GM12878 (cell line): Measurements from ENCODE around the gene FAM193A. TPM values are rescaled to one million over a fixed set of nuclear protein-coding genes. Genes with fewer than 3 reads are reported as not detected.

Experiments
- ATAC-seq: fragments of 200-7000 bp; cut with Tn5 transposase; 3 replicates; pipeline ENCODE4 v1.9.1; 2020; ENCODE audit warnings: mild to moderate bottlenecking, moderate library complexity
- BruUV-seq: library from RNA; stranded (reverse); fragments of 400-500 nt; replicated peaks from 2 replicates; lab custom pipeline; 2021; lab: Mats Ljungman, UMichigan
- CTCF ChIA-PET: fragments of 300-600 bp; sonication (Branson Sonifier 250); formaldehyde crosslinking; extraction: SDS; loops from one replicate; lab custom pipeline; 2021; ENCODE audit warnings: inconsistent platforms; lab: Yijun Ruan, JAX
- POLR2A ChIA-PET: fragments of 350-600 bp; formaldehyde crosslinking; extraction: SDS; loops from one replicate; lab custom pipeline; 2021; ENCODE audit warnings: inconsistent platforms; lab: Charles Lee
- RAD21 ChIA-PET: fragments of 300-600 bp; sonication (Branson Sonifier 250); formaldehyde crosslinking; loops from one replicate; lab custom pipeline; 2023; ENCODE audit warnings: antibody characterized with exemption; ENCODE audit not compliant: unreplicated experiment; lab: Charles Lee
- SMC1A ChIA-PET: fragments of 300-600 bp; sonication (Branson Sonifier 250); formaldehyde crosslinking; loops from one replicate; lab custom pipeline; 2023; ENCODE audit not compliant: unreplicated experiment, uncharacterized antibody; lab: Charles Lee
- DNase-seq: peaks from one replicate; pipeline ENCODE4 v3.0.0-alpha.2; 2011; ENCODE audit warnings: low read depth, low spot score
- FAIRE-seq: peaks from 3 replicates; lab custom pipeline; 2011; peaks lifted over from hg19 to GRCh38; lab: Jason Lieb, UNC
- H2AFZ ChIP-seq: 2 replicates; pipeline ENCODE4 v1.6.0; 2011; ENCODE audit warnings: low read depth, low read length, control low read depth; ENCODE audit not compliant: control insufficient read depth
- H3K27ac ChIP-seq: 2 replicates; pipeline ENCODE4 v1.5.1; 2011; ENCODE audit warnings: control low read depth; ENCODE audit not compliant: control insufficient read depth, insufficient read depth
- H3K27me3 ChIP-seq, 2 experiments: replicated peaks in 1 of 2; 2 replicates each; pipeline versions ENCODE4 v1.6.0 to v1.6.1; 2011; ENCODE audit warnings: low read length in 1 of 2; ENCODE audit not compliant: control insufficient read depth in 2 of 2, insufficient read depth in 2 of 2
- H3K36me3 ChIP-seq, 2 experiments: 2 replicates each; pipeline ENCODE4 v1.5.1; 2011; ENCODE audit warnings: low read length in 1 of 2; ENCODE audit not compliant: control insufficient read depth in 2 of 2, insufficient read depth in 2 of 2
- H3K4me1 ChIP-seq: 2 replicates; pipeline ENCODE4 v1.6.1; 2011; ENCODE audit warnings: mild to moderate bottlenecking, low read length, moderate library complexity, mixed read lengths; ENCODE audit not compliant: control insufficient read depth, insufficient read depth
- H3K4me2 ChIP-seq: 2 replicates; pipeline ENCODE4 v1.6.0; 2011; ENCODE audit warnings: control low read depth; ENCODE audit not compliant: control insufficient read depth, insufficient read depth
- H3K4me3 ChIP-seq: fragments of 200-600 bp; sonication (generic); 2 replicates; pipeline ENCODE4 v1.5.1; 2016
- H3K79me2 ChIP-seq: 2 replicates; pipeline ENCODE4 v1.6.0; 2011; ENCODE audit warnings: low read length; ENCODE audit not compliant: control insufficient read depth, insufficient read depth
- H3K9ac ChIP-seq: 2 replicates; pipeline ENCODE4 v1.8.0; 2011; ENCODE audit warnings: low read length, control low read depth, mixed read lengths; ENCODE audit not compliant: control insufficient read depth, insufficient read depth
- H3K9me3 ChIP-seq: replicated peaks from 3 replicates; pipeline ENCODE4 v1.5.1; 2011; ENCODE audit warnings: mild to moderate bottlenecking, low read length; ENCODE audit not compliant: control insufficient read depth, insufficient read depth
- H4K20me1 ChIP-seq: 2 replicates; pipeline ENCODE4 v1.6.0; 2011; ENCODE audit not compliant: control insufficient read depth, insufficient read depth
- BCL11A ChIP-seq: IDR thresholded peaks from 2 replicates; pipeline ENCODE4 v1.6.1; 2011; ENCODE audit warnings: low read depth, low read length
- BHLHE40 ChIP-seq, 2 experiments: fragments of 450-650 bp in 1 of 2; IDR thresholded peaks; 2 replicates each; pipeline ENCODE4 v1.6.1; 2011 to 2017; ENCODE audit warnings: low read depth in 2 of 2, borderline replicate concordance in 1 of 2, improper control_type of control experiment in 1 of 2, low read length in 1 of 2, mild to moderate bottlenecking in 1 of 2
- CBX5 ChIP-seq: sonication (generic); IDR thresholded peaks from 2 replicates; pipeline ENCODE4 v1.6.1; 2016; ENCODE audit warnings: low read depth, moderate library complexity, mild to moderate bottlenecking, inconsistent platforms
- DPF2 ChIP-seq: fragments of 450-650 bp; IDR thresholded peaks from 2 replicates; pipeline ENCODE4 v1.6.1; 2017; ENCODE audit warnings: mild to moderate bottlenecking
- FOS ChIP-seq: IDR thresholded peaks from 3 replicates; pipeline ENCODE4 v1.6.1; 2011; ENCODE audit warnings: borderline replicate concordance; ENCODE audit not compliant: insufficient read length; ENCODE audit errors: extremely low read depth
- IKZF1 ChIP-seq: fragments of 450-650 bp; conservative IDR thresholded peaks from 2 replicates; pipeline ENCODE4 v1.6.1; 2017; ENCODE audit warnings: antibody characterized with exemption, mild to moderate bottlenecking
- IKZF2 ChIP-seq, 2 experiments: fragments of 450-650 bp; IDR thresholded peaks; 2 replicates each; pipeline ENCODE4 v1.6.1; 2017; ENCODE audit warnings: mild to moderate bottlenecking in 2 of 2, moderate library complexity in 2 of 2
- MTA2 ChIP-seq: fragments of 450-650 bp; IDR thresholded peaks from 2 replicates; pipeline ENCODE4 v1.6.1; 2016; ENCODE audit warnings: low read depth, mild to moderate bottlenecking, moderate library complexity
- NFXL1 ChIP-seq: fragments of 450-650 bp; IDR thresholded peaks from 2 replicates; pipeline ENCODE4 v1.6.1; 2017; ENCODE audit warnings: antibody characterized with exemption, mild to moderate bottlenecking, borderline replicate concordance
- NFYA ChIP-seq: IDR thresholded peaks from 2 replicates; pipeline ENCODE4 v1.6.1; 2011; ENCODE audit warnings: low read depth, mild to moderate bottlenecking, low read length, improper control_type of control experiment, borderline replicate concordance
- POU2F2 ChIP-seq: IDR thresholded peaks from 3 replicates; pipeline ENCODE4 v1.6.1; 2011; ENCODE audit warnings: low read depth, mild to moderate bottlenecking, low read length, borderline replicate concordance
- RBBP5 ChIP-seq: fragments of 200-600 bp; sonication (generic); conservative IDR thresholded peaks from 2 replicates; pipeline ENCODE4 v1.6.1; 2016
- RUNX3 ChIP-seq: IDR thresholded peaks from 2 replicates; pipeline ENCODE4 v1.6.1; 2012; ENCODE audit warnings: low read length, inconsistent platforms
- SPI1 ChIP-seq: IDR thresholded peaks from 2 replicates; pipeline ENCODE4 v1.6.1; 2011; ENCODE audit warnings: low read depth, mild to moderate bottlenecking, low read length, moderate library complexity, borderline replicate concordance; ENCODE audit not compliant: insufficient read depth
- SREBF1 ChIP-seq: IDR thresholded peaks from 2 replicates; pipeline ENCODE4 v1.6.1; 2012; ENCODE audit warnings: mild to moderate bottlenecking, low read length
- SUZ12 ChIP-seq: fragments of 200-600 bp; sonication (generic); IDR thresholded peaks from one replicate; pipeline ENCODE4 v1.6.1; 2018; ENCODE audit warnings: antibody characterized with exemption, mild to moderate bottlenecking; ENCODE audit not compliant: unreplicated experiment
- TAF1 ChIP-seq: IDR thresholded peaks from 2 replicates; pipeline ENCODE4 v1.6.1; 2011; ENCODE audit warnings: mild to moderate bottlenecking, low read depth, low read length, borderline replicate concordance
- WGBS: methylation state at CpG from one replicate; pipeline ENCODE4 v1.1.6; 2016; ENCODE audit warnings: low lambda C conversion rate; ENCODE audit not compliant: insufficient replicate concordance, insufficient coverage; ENCODE audit errors: missing lambda C conversion rate; 5-methylcytosine and 5-hydroxymethylcytosine counted together
- in situ Hi-C: fragments of 300-500 bp; cut with MboI; formaldehyde crosslinking; loops from 9 replicates; pipeline ENCODE4 v1.14.3; 2018; ENCODE audit warnings: mixed read lengths
- intact Hi-C: fragments of 100-400 bp; cut with micrococcal nuclease; formaldehyde crosslinking; loops from one replicate; pipeline ENCODE4 v1.14.2; 2022; ENCODE audit not compliant: unreplicated experiment
- polyA plus RNA-seq, 11 experiments: library from polyadenylated mRNA; depleted of rRNA in 4 of 11; unstranded in 6 of 11; stranded (reverse) in 5 of 11; fragments of >200 nt; fragmentation: Nextera tagmentation in 4 of 11; fragmentation: Illumina TruSeq in 1 of 11; extraction: Ambion mirVana in 4 of 11; extraction: Trizol in 1 of 11; gene quantifications; 1 replicate in 1 of 11; 2 replicates in 10 of 11; pipeline versions ENCODE4 v1.2.1 to v1.2.3, GENCODE V29; 2011 to 2016; ENCODE audit warnings: inconsistent platforms in 2 of 11, missing spikeins in 2 of 11, low read depth in 1 of 11
- total RNA-seq, 4 experiments: library from RNA; depleted of rRNA in 3 of 4; stranded (reverse); fragments of >200 nt in 3 of 4; fragmentation: Illumina TruSeq in 1 of 4; extraction: Trizol in 1 of 4; gene quantifications; 2 replicates each; pipeline versions ENCODE4 v1.2.1 to v1.2.3, GENCODE V29; 2013 to 2021
- TF ChIP-seq, protein P1 (sequence below): fragments of 450-650 bp; IDR thresholded peaks from 2 replicates; pipeline ENCODE4 v1.6.1; 2016; ENCODE audit warnings: mild to moderate bottlenecking
- TF ChIP-seq, protein P2 (sequence below): fragments of 450-650 bp; IDR thresholded peaks from 2 replicates; pipeline ENCODE4 v1.6.1; 2018; ENCODE audit warnings: borderline replicate concordance, mild to moderate bottlenecking; ENCODE audit not compliant: partially characterized antibody
- TF ChIP-seq, protein P3 (sequence below): IDR thresholded peaks from 2 replicates; pipeline ENCODE4 v1.6.1; 2012; ENCODE audit warnings: low read depth, low read length, improper control_type of control experiment

The FAM193A gene
- total and polyA plus RNA-seq, 10 of the 15 experiments (the other 5 are each of a cell fraction or from before 2014, with no cell fraction given): 0.52 to 23.3 (median 7.4) TPM

DNA sequence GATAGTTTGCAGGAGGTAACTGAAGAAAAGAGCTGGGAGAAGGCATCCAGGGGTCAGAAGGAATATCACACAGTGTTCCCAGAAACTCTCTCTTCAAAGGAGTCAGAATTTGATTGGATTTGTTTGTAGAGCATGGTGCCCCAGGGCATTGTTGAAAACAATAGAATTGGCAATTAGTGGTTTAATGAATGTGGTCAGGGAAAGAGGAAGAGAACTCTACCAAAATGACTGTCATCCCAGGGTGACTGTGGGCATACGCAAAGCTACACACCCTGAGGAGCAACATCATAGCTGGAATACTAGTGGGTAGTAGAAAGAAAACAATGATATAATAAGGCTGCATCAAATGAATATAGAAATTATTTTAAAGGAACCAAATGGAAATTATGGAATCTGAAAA is 198.2 kb downstream of the FAM193A start:
- no peak overlapping the region for H3K27ac ChIP-seq
- H3K9ac ChIP-seq: no peak overlapping the region
- intact Hi-C loops: no loop called here
- H2AFZ ChIP-seq: no peak overlapping the region
- FAIRE-seq: no peak
- POLR2A ChIA-PET: interaction anchor here (0.5 to 1.5 kb wide), 5 partner anchors 8 to 38 kb away, joined by 3 to 9 read pairs (median 6); no protein-coding TSS in a partner anchor
- no peak overlapping the region for H3K4me3 ChIP-seq
- RAD21 ChIA-PET: interaction anchor here (1.0 to 2.2 kb wide), 3 partner anchors 11 to 202 kb away, joined by 4 to 16 read pairs (median 7); no protein-coding TSS in a partner anchor
- H3K4me1 ChIP-seq: peaks cover 3% of the 10 kb centered on the region; the same call in 1 of the 2 replicates
- CTCF ChIA-PET: interaction anchor here (1.1 to 1.3 kb wide), 3 partner anchors 12 to 62 kb away, joined by 3 read pairs; no protein-coding TSS in a partner anchor
- peaks cover 8% of the 10 kb centered on the region in 2 experiments; a peak in 3 of 4 replicates for H3K36me3 ChIP-seq
- DNase-seq: no peak
- H3K9me3 ChIP-seq: no peaks in the 10 kb centered on the region; the same call in 2 of the 3 replicates
- BruUV-seq: TSS peak; percentile 34
- WGBS: 38% methylated on average over 1 of the region's 1 CpG
- no peaks in the 10 kb centered on the region for H3K79me2 ChIP-seq
- SMC1A ChIA-PET: interaction anchor here (0.6 to 1.6 kb wide), 5 partner anchors 10 to 60 kb away, joined by 3 to 11 read pairs (median 4); partner anchors contain the start of gene TNIP2
- H3K27me3 ChIP-seq: no peaks in the 10 kb centered on the region
- H3K4me2 ChIP-seq: no peak overlapping the region
- in situ Hi-C loops: no loop called here
- H4K20me1 ChIP-seq: no peaks in the 10 kb centered on the region
- peak; percentile 76 for ATAC-seq
- peak; percentile 68; the same call in 1 of the 2 replicates for TF ChIP-seq SPI1
- no peak for TF ChIP-seq FOS
- no peak for TF ChIP-seq SREBF1
- no peak for TF ChIP-seq RBBP5
- no peak for TF ChIP-seq SUZ12
- TF ChIP-seq, protein P1, sequence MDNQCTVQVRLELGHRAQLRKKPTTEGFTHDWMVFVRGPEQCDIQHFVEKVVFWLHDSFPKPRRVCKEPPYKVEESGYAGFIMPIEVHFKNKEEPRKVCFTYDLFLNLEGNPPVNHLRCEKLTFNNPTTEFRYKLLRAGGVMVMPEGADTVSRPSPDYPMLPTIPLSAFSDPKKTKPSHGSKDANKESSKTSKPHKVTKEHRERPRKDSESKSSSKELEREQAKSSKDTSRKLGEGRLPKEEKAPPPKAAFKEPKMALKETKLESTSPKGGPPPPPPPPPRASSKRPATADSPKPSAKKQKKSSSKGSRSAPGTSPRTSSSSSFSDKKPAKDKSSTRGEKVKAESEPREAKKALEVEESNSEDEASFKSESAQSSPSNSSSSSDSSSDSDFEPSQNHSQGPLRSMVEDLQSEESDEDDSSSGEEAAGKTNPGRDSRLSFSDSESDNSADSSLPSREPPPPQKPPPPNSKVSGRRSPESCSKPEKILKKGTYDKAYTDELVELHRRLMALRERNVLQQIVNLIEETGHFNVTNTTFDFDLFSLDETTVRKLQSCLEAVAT: 0 out of 2 replicates have a peak, but pooled peaks have one; percentile 31
- TF ChIP-seq BHLHE40 (IDR thresholded peaks at IDR 0.05; ENCODE audit: borderline replicate concordance in 1 of 2, low read depth in 2 of 2, low read length in 1 of 2): peak in 1 of 2 experiments; percentile 47; a peak in 1 of 4 replicates
- TF ChIP-seq POU2F2: peak; percentile 10; the same call in 1 of the 3 replicates
- TF ChIP-seq RUNX3: peak; percentile 67
- TF ChIP-seq, protein P2, sequence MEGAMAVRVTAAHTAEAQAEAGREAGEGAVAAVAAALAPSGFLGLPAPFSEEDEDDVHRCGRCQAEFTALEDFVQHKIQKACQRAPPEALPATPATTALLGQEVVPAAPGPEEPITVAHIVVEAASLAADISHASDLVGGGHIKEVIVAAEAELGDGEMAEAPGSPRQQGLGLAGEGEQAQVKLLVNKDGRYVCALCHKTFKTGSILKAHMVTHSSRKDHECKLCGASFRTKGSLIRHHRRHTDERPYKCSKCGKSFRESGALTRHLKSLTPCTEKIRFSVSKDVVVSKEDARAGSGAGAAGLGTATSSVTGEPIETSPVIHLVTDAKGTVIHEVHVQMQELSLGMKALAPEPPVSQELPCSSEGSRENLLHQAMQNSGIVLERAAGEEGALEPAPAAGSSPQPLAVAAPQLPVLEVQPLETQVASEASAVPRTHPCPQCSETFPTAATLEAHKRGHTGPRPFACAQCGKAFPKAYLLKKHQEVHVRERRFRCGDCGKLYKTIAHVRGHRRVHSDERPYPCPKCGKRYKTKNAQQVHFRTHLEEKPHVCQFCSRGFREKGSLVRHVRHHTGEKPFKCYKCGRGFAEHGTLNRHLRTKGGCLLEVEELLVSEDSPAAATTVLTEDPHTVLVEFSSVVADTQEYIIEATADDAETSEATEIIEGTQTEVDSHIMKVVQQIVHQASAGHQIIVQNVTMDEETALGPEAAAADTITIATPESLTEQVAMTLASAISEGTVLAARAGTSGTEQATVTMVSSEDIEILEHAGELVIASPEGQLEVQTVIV: no peak
- TF ChIP-seq MTA2: peak; percentile 80
- TF ChIP-seq, protein P3, sequence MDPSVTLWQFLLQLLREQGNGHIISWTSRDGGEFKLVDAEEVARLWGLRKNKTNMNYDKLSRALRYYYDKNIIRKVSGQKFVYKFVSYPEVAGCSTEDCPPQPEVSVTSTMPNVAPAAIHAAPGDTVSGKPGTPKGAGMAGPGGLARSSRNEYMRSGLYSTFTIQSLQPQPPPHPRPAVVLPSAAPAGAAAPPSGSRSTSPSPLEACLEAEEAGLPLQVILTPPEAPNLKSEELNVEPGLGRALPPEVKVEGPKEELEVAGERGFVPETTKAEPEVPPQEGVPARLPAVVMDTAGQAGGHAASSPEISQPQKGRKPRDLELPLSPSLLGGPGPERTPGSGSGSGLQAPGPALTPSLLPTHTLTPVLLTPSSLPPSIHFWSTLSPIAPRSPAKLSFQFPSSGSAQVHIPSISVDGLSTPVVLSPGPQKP: no peak
- TF ChIP-seq CBX5: no peak
- no peak for TF ChIP-seq TAF1
- TF ChIP-seq NFXL1: no peak
- TF ChIP-seq IKZF2 (IDR thresholded peaks at IDR 0.05): peak; percentile 65 to 76
- TF ChIP-seq IKZF1: peak; percentile 61
- TF ChIP-seq DPF2: peak; percentile 31; the same call in 1 of the 2 replicates
- no peak for TF ChIP-seq NFYA
- peak; percentile 4; the same call in 1 of the 2 replicates for TF ChIP-seq BCL11A
